GM18505 (cell line): ENCODE results near the gene GATA2.

ENCODE experiments used
- ATAC-seq: cut with Tn5 transposase; IDR thresholded peaks from one replicate; pipeline ENCODE4 v1.9.1; 2021; ENCODE audit not compliant: unreplicated experiment
- POLR2A ChIP-seq: IDR thresholded peaks from 4 replicates; pipeline ENCODE4 v1.6.1; 2011; ENCODE audit warnings: borderline replicate concordance; ENCODE audit not compliant: insufficient read depth, insufficient read length; ENCODE audit errors: extremely low read depth

The GATA2 gene

GRCh38 chr3:128469556-128469955 is 23.4 kb downstream of the GATA2 start:
- ATAC-seq = no peak
- no peak for TF ChIP-seq POLR2A

GRCh38 chr3:128468791-128469527 is 24.0 kb downstream of the GATA2 start:
- no peak for ATAC-seq
- TF ChIP-seq POLR2A = no peak

GRCh38 chr3:128468285-128468790 is 24.7 kb downstream of the GATA2 start:
- ATAC-seq = no peak
- no peak for TF ChIP-seq POLR2A

GRCh38 chr3:128466840-128467541 is 26.0 kb downstream of the GATA2 start, which contains the start of gene DNAJB8:
Gene DNAJB8, minus strand, starts transcription at chr3:128466890. Its CDS starts 3,645 bp downstream, at chr3:128463245.
- no peak for ATAC-seq
- no peak for TF ChIP-seq POLR2A

- no peak for ATAC-seq
- no peak for TF ChIP-seq POLR2A
Observed at GRCh38 chr3:128464702-128465101, 28.3 kb downstream of the GATA2 start.

GRCh38 chr3:128464188-128464587 is 28.8 kb downstream of the GATA2 start:
- no peak for ATAC-seq
- TF ChIP-seq POLR2A = no peak

GRCh38 chr3:128463771-128464170 is 29.2 kb downstream of the GATA2 start:
- ATAC-seq = no peak
- TF ChIP-seq POLR2A = no peak

- ATAC-seq = no peak
- no peak for TF ChIP-seq POLR2A
Observed at GRCh38 chr3:128463354-128463753, 29.6 kb downstream of the GATA2 start.

- TF ChIP-seq POLR2A = no peak
- no peak for ATAC-seq
Observed at GRCh38 chr3:128462931-128463330, 30.1 kb downstream of the GATA2 start.

GRCh38 chr3:128462341-128462910 is 30.6 kb downstream of the GATA2 start:
- no peak for TF ChIP-seq POLR2A

GRCh38 chr3:128461731-128462130 is 31.3 kb downstream of the GATA2 start:
- ATAC-seq = no peak
- TF ChIP-seq POLR2A = no peak

More at GRCh38 chr3:128462341-128462910, 30.6 kb downstream of the GATA2 start:
- no peak for ATAC-seq

GRCh38 chr3:128459461-128459820 is 33.6 kb downstream of the GATA2 start:
- TF ChIP-seq POLR2A = no peak
- no peak for ATAC-seq

GRCh38 chr3:128458746-128459460 is 34.1 kb downstream of the GATA2 start:
- no peak for TF ChIP-seq POLR2A
- no peak for ATAC-seq
